Measurements from ENCODE around the gene PRDM16.

The PRDM16 gene

DNA sequence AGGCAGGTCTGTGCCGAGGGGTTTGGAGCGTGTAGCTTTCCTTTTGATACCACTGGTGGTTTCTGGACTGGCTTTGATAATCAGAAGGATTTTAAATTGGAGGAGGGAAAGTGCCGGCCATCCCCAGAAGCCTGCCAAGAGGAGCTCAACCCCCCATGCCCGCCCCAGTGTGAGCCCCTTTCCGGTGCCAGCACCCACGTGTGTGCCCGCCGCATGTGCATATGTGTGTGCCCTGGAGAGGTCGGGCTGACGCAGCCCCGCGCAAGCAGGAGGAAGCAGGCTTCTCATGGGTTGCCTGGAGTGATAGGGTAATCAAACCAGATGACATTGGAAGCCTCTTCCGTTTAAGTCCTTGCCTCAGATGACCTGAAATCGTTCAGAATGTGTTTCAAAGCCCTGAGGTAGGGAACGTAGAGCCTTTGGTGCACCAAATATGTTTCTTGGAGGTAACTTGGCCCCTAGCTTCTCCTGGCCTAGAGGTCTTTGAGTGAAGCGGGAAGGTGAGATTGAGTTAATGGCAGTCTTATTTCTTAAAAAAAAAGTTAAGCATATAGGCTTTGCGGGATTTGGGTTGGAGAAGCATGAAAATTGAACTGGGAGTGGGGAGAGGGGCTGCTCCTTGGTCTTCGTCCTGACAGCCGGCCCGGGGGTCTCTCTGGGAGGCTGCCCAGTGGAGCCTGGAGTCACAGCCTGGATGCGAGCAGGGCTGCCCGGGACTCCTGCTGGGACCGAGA, 351.4 kb downstream of the PRDM16 start:
- DNase-seq (ENCODE audit: low read depth in 2 of 3, low spot score in 2 of 3): no peak

DNA sequence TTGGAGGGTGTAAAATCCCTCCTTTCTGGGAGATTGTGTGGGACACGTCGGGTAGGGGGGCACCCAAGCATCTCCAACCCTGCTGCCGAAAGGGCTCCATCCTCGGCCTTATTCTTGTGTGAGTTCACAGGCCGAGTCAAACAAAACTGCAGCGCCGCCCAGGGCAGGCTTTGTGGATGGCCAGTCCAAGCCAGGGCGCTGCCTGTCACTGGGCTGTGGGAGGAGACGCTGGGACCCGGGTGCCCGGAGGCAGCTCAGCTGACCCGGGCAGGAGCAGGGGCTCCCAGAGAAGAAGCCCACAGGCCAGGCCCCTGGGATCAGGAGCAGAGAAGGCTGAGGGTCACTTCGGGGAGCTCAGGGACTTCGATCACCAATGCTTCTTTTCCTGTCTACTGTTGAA, 353.6 kb downstream of the PRDM16 start:
- DNase-seq (ENCODE audit: low read depth in 2 of 3, low spot score in 2 of 3): no peak

DNA sequence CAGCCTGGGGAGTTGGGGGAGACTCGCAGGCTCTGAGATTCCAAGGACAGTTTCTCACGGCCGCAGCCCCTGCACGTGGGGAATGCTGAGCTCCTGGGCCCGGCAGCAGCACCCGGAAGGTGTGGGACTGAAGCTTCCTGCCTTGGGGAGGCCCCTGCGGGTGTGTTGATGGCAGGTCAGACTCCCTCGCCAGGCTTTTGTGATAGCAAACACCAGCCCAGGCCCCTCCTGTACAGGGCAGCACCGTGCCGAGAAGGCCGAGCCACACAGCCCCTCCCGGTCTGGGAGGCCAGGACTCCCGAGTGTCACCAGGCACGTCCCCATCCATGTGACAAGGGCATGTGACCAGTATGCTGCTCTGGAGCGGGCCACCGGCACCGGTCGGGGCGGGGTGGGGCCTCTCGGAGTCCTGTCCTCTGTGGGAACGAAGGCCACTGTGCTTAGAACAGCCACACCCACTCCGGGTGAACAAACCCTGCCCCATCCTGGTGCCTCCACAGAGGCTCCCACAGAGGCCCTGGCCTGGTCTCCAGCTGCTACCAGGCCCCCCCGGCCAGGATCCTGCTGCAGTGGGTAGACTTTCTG, 354.3 kb downstream of the PRDM16 start:
- DNase-seq (ENCODE audit: low read depth in 2 of 3, low spot score in 2 of 3): no peak

DNA sequence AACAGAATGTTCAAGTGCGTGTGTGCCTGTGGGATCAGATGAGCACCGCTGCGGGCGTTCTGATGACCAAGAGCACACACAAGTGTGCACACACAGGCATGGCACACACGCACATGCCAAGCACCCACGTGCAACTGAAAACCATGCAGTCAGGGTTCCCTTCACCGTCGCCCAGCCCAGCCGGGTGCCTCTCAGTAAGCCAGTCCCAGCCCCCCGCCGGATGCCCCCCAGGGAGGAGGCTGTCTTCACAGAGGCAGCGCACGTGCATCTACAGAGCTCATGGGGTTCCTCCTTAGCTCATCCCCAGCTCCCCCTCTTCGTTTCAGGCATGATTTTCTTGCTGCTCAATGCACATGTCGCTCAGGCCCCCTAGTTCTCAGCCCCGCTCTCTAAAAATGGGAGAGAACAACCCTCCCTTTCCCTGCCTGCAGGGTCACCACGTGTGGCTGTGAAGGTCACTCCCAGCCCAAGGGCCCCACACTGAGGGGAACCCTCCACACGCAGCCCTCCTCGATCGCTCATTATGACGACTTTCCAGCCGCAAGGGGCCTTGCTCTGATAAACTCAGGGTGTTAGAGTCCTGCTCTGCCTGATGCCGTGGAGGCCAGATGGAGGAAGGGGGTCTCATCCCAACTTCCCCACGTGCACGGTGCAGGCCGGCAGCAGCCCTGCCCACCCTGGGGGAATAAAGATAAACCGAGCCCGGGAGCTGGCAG, 355.1 kb downstream of the PRDM16 start:
- DNase-seq (ENCODE audit: low read depth in 2 of 3, low spot score in 2 of 3): no peak

DNA sequence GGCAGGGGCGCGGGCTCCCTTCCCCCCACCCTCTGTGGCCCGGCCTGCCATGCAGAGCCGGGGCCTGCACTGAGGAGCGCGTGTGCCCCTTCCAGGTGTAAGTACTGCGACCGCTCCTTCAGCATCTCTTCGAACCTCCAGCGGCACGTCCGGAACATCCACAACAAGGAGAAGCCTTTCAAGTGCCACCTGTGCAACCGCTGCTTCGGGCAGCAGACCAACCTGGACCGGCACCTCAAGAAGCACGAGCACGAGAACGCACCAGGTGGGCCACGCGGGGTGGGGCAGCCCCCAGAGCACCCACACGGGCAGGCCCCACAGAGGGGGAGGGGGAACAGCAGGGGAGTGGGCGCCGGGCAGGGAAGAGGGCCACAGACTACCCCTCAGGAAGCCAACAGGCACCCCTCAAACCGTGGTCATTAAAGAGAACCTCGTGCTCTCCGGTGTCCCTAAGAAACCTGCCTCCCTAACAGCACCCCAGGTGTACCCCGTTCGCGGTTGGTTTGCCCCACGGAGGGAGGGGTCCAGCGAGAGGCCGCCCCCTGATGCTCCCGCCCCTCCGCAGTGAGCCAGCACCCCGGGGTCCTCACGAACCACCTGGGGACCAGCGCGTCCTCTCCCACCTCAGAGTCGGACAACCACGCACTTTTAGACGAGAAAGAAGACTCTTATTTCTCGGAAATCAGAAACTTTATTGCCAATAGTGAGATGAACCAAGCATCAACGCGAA, 356.6 kb downstream of the PRDM16 start:
- DNase-seq (ENCODE audit: low read depth in 2 of 3, low spot score in 2 of 3): no peak

DNA sequence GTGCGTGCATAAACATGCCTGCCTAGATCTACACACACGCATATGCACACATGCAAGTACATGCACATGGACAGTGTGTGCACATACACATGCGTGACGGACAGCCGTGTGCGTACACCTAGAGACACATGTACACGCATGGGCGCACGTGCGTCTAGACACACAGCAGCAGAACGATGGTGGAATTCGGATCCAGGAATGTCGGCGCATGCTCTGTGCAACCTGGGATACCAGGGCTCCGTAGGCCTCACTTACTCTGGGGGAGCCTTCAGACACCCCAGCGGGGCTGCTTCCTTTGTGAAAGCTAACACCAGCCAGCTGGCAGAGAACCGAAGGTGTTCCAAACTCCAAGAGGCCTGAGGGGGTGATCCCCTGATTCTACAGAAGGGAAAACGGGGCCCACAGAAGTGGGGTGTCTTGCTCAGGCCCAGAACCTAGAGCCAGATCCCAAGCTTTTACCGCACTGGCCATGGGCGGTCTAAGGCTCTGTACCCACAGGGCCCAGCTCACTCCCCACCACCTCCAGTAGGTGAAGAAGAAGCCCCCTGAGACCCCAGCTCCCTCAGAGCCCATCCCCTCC, 358.0 kb downstream of the PRDM16 start:
- DNase-seq (ENCODE audit: low read depth in 2 of 3, low spot score in 2 of 3): no peak

DNA sequence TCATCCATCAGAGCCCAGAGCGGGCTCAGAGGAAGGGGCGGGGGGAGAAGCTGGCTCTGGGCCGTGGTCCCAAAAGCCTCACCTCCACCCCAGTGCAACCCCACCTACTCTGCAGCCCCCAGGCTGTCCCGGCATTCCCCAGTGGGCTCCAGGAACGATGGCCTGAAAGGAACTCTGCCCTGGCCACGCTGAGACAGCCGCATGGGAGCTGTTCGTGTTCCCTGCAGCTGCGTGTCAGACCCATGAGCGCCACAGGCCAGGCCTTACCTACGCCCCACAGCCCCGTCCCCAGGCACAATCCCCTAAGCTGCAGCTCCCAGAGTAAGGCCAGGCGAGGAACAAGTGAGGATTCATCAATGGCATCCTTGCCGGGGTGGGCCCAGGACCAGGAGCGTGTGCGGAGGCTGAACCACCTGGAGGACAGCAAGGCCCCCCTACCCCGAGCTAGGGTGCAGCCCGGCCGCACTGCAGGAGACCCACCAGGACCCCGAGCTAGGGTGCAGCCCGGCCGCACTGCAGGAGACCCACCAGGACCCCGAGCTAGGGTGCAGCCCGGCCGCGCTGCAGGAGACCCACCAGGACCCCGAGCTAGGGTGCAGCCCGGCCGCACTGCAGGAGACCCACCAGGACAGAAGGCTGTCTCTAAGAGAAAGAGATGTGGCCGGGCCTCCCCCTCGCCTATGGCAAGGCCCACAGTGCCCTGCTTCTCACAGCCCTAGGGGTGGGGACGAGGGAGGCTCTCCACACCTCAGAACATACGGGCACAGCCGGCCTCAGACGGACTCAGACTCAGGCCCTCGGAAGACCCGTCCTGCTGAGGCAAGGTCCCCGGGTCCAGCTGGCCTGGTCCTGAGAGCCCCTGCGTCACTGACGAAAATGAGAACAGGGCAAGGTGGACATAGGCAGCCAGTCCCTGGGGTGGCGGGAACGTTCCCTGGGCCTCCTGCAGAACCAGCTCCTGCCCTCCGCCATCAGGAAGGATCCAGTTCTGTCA, 359.0 kb downstream of the PRDM16 start:
- DNase-seq (ENCODE audit: low read depth in 2 of 3, low spot score in 2 of 3): no peak

DNA sequence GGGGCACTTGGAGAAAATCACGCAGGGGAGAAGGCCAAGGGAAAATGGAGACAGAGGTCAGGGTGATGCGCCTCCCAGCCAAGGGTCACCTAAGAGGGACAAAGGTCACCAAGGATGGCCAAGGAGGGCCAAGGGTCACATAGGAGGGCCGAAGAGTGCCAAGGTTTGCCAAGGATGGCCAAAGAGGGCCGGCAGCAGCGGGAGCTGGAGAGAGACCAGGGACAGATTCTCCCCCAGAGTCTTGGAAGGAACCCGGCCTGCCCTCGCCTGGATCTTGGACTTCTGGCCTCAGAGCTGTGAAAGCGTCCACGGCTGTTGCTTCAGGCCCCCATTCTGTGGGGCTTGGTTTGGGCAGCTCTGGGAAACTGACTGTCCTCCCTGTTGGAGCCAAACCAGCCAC, 359.9 kb downstream of the PRDM16 start:
- no peak for DNase-seq (ENCODE audit: low read depth in 2 of 3, low spot score in 2 of 3)

DNA sequence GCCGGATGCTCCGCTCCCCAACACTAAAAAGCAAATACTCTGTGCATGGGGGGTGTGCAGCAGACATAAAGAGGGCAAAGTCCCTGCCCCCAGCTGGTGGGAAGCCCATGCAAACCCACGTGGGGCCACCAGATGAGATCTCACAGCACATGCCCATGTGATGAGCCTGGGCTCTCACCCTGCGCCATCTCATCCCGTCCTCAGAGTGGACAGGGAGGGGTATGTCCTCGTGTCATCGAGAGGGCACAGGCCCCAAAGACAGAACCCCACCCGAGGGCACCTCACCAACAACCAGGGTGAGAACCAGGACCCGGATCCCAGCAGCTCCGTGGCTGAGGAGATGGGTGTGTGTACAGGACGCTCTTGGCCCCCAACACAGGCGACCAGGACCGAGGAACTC, 360.3 kb downstream of the PRDM16 start:
- no peak for DNase-seq (ENCODE audit: low read depth in 2 of 3, low spot score in 2 of 3)

DNA sequence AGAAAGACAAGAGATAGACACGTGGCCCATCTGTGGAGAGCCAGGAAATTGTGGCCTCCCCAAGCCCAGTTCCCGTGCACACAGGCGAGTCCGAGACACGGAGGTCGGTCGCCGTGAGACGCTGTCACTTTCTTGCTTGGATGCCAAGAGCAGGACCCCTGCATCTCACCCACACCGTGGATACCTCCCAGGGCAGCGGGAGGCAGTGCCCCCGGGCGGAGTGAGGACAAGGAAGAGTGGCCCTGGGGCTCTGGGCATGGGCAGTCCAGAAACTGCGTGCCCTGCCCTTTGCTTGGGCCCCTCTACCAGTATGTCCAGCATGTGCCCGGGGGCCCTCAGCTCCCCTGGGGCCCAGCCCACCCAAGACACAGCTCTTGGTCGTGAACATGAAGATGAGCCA, 360.8 kb downstream of the PRDM16 start:
- no peak for DNase-seq (ENCODE audit: low read depth in 2 of 3, low spot score in 2 of 3)

DNA sequence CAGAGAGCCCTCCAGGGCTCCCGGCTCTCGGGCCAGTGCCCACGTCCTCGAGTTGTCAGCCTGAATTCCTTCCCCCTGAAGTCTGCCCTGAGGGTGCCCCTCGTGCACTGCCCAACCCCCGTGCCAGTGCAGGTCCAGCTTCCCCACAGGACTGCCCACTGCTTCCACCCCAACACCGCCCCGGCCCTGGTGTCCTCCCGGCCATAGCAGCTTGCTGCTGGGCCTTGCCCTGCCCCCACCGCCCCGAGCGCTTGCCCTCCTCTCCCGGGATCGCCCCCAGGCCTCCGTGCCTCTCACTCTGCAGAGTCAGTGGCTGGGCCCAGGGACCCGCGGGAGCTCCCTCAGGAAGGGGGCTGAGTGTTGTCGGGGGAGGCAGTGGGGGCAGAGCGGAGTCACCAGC, 361.4 kb downstream of the PRDM16 start:
- DNase-seq (ENCODE audit: low read depth in 2 of 3, low spot score in 2 of 3): no peak

DNA sequence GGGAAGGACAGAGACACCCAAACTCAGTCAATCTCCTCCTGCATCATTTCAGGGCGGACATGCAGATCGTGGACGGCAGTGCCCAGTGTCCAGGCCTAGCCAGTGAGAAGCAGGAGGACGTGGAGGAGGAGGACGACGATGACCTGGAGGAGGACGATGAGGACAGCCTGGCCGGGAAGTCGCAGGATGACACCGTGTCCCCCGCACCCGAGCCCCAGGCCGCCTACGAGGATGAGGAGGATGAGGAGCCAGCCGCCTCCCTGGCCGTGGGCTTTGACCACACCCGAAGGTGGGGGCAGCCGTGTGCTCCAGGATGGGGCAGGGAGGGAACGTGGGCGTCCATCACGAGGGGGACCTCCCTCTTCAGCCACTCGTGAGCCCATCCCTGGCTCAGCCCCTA, 361.8 kb downstream of the PRDM16 start:
- DNase-seq (ENCODE audit: low read depth in 2 of 3, low spot score in 2 of 3): no peak

DNA sequence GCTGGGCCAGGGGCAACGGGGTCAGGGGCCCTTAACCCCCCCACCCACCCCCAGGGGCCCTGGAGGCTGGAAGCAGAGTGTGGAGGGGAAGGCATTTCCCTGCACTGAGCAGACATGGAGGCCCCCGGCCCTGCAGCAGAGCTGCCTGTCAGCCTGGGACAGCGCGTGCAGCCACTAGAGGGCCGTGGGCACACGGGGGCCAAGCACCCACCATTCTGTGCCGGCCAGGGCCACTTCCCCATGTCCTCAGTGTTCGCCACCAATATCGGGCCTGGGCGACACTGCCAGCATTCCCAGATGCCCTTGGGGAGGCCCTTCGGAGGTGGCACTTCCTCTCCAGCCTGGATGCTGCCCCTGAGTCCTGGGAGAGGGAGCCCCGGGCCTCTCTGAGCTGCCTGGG, 362.3 kb downstream of the PRDM16 start:
- DNase-seq (ENCODE audit: low read depth in 2 of 3, low spot score in 2 of 3): no peak

DNA sequence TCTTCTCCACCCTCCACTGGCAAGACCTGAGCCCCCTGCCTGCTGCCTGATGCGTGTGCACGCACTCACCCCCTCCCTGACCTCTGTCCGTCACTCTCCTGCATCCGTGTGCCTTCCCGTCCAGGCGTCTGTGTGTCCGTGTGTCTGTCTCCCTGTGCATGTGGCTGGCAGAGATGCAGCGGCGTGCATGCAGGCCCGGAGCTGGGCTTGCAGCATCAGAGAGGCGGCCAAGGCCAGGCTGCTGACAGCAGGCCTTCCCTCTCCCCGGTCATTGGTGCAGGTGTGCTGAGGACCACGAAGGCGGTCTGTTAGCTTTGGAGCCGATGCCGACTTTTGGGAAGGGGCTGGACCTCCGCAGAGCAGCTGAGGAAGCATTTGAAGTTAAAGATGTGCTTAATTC, 362.7 kb downstream of the PRDM16 start:
- DNase-seq (ENCODE audit: low read depth in 2 of 3, low spot score in 2 of 3): no peak

DNA sequence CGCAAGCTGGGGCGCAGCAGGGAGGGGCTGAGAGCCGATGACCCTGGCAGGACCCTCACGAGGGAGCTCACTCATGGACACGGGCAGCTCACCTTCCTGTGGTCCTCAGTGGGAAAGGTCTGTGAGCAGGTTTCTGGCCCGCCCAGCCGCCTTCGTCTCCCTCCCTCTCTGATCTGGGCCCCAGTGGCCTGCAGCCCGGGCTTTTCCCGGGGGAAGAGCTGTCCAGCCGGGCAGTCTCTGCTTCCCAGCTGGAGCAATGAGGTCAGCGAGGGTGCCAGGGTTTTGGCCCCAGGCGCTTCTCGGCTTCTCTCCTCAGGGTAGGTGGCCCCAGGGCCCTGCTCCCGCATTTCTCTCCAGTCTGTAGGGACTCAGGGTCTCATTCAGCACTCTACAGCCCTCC, 363.3 kb downstream of the PRDM16 start:
- no peak for DNase-seq (ENCODE audit: low read depth in 2 of 3, low spot score in 2 of 3)

DNA sequence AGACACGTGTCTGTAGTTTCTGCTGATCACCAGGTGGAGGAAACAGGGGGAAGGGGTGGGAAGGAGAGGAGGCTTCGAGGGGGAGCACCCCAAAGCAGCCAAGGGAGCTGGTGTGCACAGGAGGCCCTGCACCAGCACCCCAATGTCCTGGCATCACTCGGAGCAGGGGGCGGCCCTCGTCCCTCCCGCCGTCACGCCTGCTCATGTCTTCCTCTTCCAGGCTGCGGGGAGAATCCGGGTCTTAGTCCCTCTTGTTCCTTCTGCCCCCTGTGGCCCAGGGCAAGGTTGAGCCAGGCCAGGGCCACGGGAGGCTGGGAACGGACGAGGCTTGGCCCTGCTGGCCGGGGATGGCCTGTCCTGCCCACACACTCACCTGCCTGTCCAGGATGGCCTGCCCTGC, 364.1 kb downstream of the PRDM16 start:
- no peak for DNase-seq (ENCODE audit: low read depth in 2 of 3, low spot score in 2 of 3)

DNA sequence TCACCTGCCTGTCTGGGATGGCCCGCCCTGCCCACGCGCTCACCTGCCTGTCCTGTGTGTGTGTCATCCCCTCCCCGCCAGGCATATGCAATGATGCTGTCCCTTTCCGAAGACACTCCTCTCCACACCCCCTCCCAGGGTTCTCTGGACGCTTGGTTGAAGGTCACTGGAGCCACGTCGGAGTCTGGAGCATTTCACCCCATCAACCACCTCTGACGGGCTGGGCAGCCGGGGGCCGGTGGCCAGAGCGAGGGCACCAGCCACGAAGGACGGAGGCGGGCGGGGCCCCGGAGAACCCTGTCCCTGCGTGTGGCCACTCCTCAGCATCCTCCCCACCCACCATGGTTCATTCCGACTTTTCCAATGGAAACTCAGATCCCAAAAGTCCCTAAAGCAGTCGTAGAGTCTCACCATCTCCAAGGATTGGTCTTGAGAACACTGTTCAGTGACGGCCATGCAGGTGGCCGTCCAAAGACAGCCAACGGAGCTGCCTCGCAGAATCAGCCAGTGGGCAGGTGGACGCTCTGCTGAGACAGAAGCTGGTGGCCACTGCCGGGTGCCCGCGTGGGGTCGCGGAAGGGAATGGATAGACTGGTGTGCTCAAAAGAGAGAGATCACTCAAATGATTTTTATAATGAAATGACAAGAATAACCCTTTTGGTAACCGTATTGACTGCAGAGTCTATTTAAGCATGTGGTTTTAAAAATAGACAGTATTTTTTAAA, 364.8 kb downstream of the PRDM16 start:
- no peak for DNase-seq (ENCODE audit: low read depth in 2 of 3, low spot score in 2 of 3)

DNA sequence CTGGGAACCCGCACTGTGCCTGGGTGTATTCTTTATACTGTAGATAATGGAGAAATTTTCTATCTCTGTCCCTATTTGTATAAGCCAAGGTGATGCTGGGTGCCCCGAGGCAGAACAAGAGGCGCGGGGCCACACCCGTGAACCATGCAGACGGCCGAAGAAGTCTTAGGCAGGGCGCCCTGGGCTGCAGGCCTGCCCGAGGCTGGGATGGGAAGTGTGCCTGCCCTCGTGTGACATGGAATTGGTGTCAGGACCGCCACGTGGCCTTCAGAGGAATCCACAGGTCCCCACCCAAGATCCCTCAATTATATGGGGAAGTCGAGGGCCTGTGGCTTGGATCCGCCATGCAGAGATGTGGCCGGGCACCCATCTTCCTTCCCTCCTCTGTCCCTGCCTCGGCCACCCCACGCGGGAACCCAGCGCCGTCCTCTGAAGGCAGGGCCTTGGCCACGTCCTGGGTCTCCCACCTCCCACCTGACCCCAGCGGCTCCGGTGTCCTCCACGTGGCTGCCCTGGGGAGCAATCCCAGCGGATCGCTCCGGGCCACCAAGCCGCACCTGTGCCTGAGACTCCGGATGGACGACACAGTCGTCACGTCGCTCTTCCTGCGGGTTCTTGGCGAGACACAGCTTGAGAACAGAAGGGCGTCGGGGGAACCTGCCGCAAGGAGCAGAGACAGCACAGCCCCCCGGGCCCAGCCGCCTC, 365.6 kb downstream of the PRDM16 start:
- DNase-seq (ENCODE audit: low read depth in 2 of 3, low spot score in 2 of 3): no peak

DNA sequence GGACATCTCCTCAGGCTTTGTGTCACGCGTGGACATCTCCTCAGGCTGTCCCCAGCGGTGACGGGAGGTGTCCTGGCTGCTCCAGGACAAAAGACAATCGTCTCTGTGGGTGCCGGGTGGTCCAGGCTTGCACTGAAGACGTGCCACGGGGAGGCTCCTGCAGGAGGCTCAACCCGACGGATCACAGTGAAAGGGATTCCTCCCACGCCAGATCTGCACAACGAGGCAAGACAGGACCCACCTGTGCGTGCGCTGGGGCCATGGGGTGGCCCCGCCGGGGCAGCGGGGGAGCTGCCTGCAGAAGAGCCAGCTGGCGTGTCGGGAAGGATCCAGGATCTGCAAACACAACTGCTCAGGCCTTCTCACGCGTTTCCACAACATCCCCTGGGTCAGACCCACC, 366.7 kb downstream of the PRDM16 start:
- DNase-seq (ENCODE audit: low read depth in 2 of 3, low spot score in 2 of 3): no peak
